Neural progenitor cell (in vitro differentiated cells): Measurements from ENCODE around the gene FN3KRP.

Source experiments
- EZH2 ChIP-seq: fragments of 200-600 bp; sonication (generic); IDR thresholded peaks from 2 replicates; pipeline ENCODE4 v1.6.1; 2017; ENCODE audit warnings: antibody characterized with exemption, mild to moderate bottlenecking, moderate library complexity
- TF ChIP-seq, protein P1 (sequence below): fragments of 200-600 bp; sonication (generic); IDR thresholded peaks from 2 replicates; pipeline ENCODE4 v1.5.1; 2017; ENCODE audit warnings: antibody characterized with exemption, mild to moderate bottlenecking

DNA sequence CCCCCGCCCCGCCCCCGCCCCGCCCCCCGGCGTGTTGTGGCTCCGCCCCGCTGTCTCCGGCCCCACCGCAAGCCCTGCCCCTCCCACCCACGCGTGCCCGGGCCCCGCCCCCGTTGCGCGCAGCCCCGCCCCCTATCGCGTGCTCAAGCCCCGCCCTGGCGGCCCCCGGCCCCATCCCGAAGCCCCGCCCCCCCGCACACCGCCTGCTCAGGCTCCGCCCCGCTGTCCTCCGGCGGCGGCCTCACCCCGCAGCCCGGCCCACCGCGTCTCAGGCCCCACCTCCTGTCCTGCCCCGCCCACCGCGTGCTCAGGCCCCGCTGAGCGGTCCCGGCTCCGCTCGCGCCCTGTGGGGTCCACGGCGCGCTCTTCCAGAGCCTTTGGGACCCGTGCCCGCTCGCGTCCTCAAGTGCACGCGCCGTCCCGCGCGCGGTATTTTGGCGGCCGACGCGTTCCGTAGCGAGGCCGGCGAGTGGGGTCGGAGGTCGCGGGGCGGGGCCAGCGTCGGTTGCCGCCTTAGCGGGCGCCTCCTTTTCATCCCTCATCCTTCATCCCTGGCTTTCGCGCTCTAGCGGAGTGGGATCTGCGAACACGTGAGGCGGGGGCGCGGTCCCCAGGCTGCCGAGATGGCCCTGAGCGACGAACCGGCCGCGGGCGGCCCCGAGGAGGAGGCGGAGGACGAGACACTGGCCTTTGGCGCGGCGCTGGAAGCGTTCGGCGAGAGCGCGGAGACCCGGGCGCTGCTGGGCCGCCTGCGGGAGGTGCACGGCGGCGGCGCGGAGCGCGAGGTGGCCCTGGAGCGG is 35.3 kb downstream of the FN3KRP start, which contains the start of gene TBCD:
- TF ChIP-seq, protein P1, sequence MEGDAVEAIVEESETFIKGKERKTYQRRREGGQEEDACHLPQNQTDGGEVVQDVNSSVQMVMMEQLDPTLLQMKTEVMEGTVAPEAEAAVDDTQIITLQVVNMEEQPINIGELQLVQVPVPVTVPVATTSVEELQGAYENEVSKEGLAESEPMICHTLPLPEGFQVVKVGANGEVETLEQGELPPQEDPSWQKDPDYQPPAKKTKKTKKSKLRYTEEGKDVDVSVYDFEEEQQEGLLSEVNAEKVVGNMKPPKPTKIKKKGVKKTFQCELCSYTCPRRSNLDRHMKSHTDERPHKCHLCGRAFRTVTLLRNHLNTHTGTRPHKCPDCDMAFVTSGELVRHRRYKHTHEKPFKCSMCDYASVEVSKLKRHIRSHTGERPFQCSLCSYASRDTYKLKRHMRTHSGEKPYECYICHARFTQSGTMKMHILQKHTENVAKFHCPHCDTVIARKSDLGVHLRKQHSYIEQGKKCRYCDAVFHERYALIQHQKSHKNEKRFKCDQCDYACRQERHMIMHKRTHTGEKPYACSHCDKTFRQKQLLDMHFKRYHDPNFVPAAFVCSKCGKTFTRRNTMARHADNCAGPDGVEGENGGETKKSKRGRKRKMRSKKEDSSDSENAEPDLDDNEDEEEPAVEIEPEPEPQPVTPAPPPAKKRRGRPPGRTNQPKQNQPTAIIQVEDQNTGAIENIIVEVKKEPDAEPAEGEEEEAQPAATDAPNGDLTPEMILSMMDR, result no peak
- peak; percentile 10 for TF ChIP-seq EZH2
